Pancreas (tissue), 10 donors: ENCODE measurements around the gene SNX5. TPM values are rescaled to one million over a fixed set of nuclear protein-coding genes. Genes with fewer than 3 reads are reported as not detected.
A peak's percentile ranks its signal among the peaks of the same experiment; 100 is the strongest.

ENCODE experiments used
- ATAC-seq, 4 donors: fragments of 200-7000 bp; cut with Tn5 transposase; one replicate each; pipeline versions ENCODE4 v1.8.0 to v1.9.1; 2020; ENCODE audit warnings: mild to moderate bottlenecking in 4 of 4, moderate library complexity in 4 of 4
- DNase-seq, 6 donors: peaks; one replicate each; pipeline ENCODE4 v3.0.0-alpha.2; 2020
- FAIRE-seq: peaks from 2 replicates; lab custom pipeline; 2012; peaks lifted over from hg19 to GRCh38; lab: Jason Lieb, UNC
- H3K27ac ChIP-seq, 4 donors: fragments of 200-600 bp; sonication (generic); 1 replicate in 3 of 4; 2 replicates in 1 of 4; pipeline versions ENCODE4 v1.5.0 to v1.8.0; 2020
- H3K27me3 ChIP-seq, 4 donors: fragments of 200-600 bp; one replicate each; pipeline ENCODE4 v1.8.0; 2021
- H3K36me3 ChIP-seq, 3 donors: fragments of 200-600 bp; sonication (generic) in 1 of 3; one replicate each; pipeline versions ENCODE4 v1.5.0 to v1.8.0; 2020 to 2021
- H3K4me1 ChIP-seq, 3 donors: fragments of 200-600 bp; one replicate each; pipeline ENCODE4 v1.8.0; 2021
- H3K4me3 ChIP-seq, 4 donors: fragments of 200-600 bp; sonication (generic) in 2 of 4; one replicate each; pipeline versions ENCODE4 v1.5.0 to v1.8.0; 2020 to 2021
- H3K9me3 ChIP-seq, 4 donors: fragments of 200-600 bp; one replicate each; pipeline ENCODE4 v1.8.0; 2021
- CTCF ChIP-seq, 4 donors: fragments of 200-600 bp; sonication (generic) in 3 of 4; IDR thresholded peaks; one replicate each; pipeline versions ENCODE4 v1.5.0 to v1.8.0; 2021; ENCODE audit warnings: antibody characterized with exemption in 4 of 4
- WGBS, 2 donors: extraction: QIAGEN DNeasy Blood & Tissue Kit; methylation state at CpG; one replicate each; pipeline ENCODE4 v1.1.7; 2013; 5-methylcytosine and 5-hydroxymethylcytosine counted together
- intact Hi-C, 3 donors: fragments of 100-400 bp; cut with DNase I; formaldehyde crosslinking; loops; one replicate each; pipeline versions ENCODE4 v1.11.1 to v1.14.2; 2022
- polyA plus RNA-seq, 2 donors: library from polyadenylated mRNA; stranded (reverse); fragments of 200-250 nt; gene quantifications; one replicate each; pipeline ENCODE4 v1.2.3, GENCODE V29; 2013
- total RNA-seq, 6 donors: library from RNA; stranded (reverse); fragmentation: NEBNext Ultra II Directional in 4 of 6; extraction: Animal tissue kit (Norgen Biotek cat#: 25700) in 4 of 6; gene quantifications; one replicate each; pipeline versions ENCODE4 v1.2.1 to v1.2.4, GENCODE V29; 2021 to 2023
- donor health status: healthy with polysubstance abuse.
- donor health status: DM: no; HTN: no; CAD: no; lungs with moderate emphysema.
- donor health status: DM: no; HTN: no; CAD: no.
- donor health status: control.
- donor health status: control.
- donor health status: Bipolar disorder and iron deficiency.
- donor health status: DM: yes; HTN: yes; CAD: no.
- donor health status: DM: no; HTN: no; CAD: no.
- donor health status: DM: no; HTN: no; CAD: no.
- donor health status: DM: yes; HTN: yes; CAD: no.

SNX5 gene
- total and polyA plus RNA-seq, 8 donors: 20.5 to 38.4 (median 31.1) TPM

- intact Hi-C loops: no loop called here
- Histone ChIP-seq H3K36me3 (peaks cover 0 to 16% (median 3%) of the 10 kb centered on the region in 3 donors), H3K9me3 (no peaks in the 10 kb centered on the region), H3K27ac (no peak overlapping the region), H3K4me1 (peaks cover 0 to 11% (median 10%) of the 10 kb centered on the region in 3 donors), H3K27me3 (no peaks in the 10 kb centered on the region), H3K4me3 (no peak overlapping the region)
- ATAC-seq (no peak), FAIRE-seq (no peak), DNase-seq (no peak)
- WGBS, 2 donors: 67 to 76% methylated on average over 6 of the region's 6 CpGs
- TF ChIP-seq CTCF (IDR thresholded peaks at IDR 0.05): no peak
Measured at GRCh38 chr20:17940224-17940971, 28.2 kb downstream of the SNX5 start.

GRCh38 chr20:17939622-17940223 is 28.9 kb downstream of the SNX5 start:
- Histone ChIP-seq H3K27me3 (no peaks in the 10 kb centered on the region), H3K36me3 (peaks cover 0 to 10% (median 3%) of the 10 kb centered on the region in 3 donors), H3K9me3 (no peaks in the 10 kb centered on the region), H3K4me1 (peaks cover 0 to 11% (median 10%) of the 10 kb centered on the region in 3 donors), H3K27ac (no peak overlapping the region), H3K4me3 (no peak overlapping the region)
- no peak for TF ChIP-seq CTCF (IDR thresholded peaks at IDR 0.05)
- intact Hi-C loops: no loop called here
- DNase-seq: no peak
- 60 to 69% methylated on average over 7 of the region's 7 CpGs for WGBS, 2 donors
- ATAC-seq: no peak
- FAIRE-seq: no peak

DNA sequence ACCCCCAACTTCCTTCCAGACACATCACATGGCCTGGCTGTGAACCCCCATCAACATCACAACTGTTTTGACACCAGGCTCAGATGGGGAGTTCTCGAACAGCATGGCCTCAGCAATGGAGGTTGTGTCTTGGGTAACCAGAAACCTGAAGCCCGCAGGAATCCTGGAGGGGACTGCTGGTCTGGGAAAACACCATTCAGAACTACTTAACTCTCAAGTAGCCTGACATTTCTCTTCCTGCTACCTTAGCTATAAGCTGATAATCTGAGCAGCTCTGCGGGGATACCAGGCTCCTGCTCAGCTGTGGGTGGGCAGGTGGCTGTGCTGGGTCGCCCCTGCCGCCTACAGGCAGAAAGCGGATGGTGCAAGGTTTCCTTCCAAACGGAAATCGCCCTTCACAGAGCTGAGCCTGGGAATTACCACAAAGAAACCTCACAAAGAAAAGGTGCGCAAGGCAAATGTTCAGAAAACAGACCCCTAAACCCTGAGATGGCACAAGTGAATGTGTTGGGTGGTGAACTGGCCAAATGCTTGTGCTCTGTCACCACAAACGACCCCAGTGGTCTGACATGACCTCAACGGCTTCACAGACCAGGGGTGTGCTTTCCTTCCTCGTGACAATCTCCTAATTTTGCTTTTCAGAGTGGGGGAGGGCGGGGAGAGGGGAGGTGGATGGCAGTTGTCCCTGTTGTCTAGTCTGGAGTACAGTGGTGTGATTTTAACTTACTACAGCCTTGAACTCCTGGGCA is 29.5 kb downstream of the SNX5 start:
- intact Hi-C loops: no loop called here
- peak; percentile 49 to 81 (median 68) for DNase-seq
- Histone ChIP-seq H3K27ac (no peak overlapping the region), H3K4me1 (peaks cover 0 to 11% (median 10%) of the 10 kb centered on the region in 3 donors), H3K36me3 (peaks cover 0 to 9% (median 3%) of the 10 kb centered on the region in 3 donors), H3K27me3 (no peaks in the 10 kb centered on the region), H3K4me3 (no peak overlapping the region), H3K9me3 (no peaks in the 10 kb centered on the region)
- no peak for FAIRE-seq
- 19 to 24% methylated on average over 13 of the region's 13 CpGs for WGBS, 2 donors
- TF ChIP-seq CTCF (IDR thresholded peaks at IDR 0.05): peak; percentile 62 to 85 (median 80)
- peak; percentile 81 to 93 (median 92) for ATAC-seq

DNA sequence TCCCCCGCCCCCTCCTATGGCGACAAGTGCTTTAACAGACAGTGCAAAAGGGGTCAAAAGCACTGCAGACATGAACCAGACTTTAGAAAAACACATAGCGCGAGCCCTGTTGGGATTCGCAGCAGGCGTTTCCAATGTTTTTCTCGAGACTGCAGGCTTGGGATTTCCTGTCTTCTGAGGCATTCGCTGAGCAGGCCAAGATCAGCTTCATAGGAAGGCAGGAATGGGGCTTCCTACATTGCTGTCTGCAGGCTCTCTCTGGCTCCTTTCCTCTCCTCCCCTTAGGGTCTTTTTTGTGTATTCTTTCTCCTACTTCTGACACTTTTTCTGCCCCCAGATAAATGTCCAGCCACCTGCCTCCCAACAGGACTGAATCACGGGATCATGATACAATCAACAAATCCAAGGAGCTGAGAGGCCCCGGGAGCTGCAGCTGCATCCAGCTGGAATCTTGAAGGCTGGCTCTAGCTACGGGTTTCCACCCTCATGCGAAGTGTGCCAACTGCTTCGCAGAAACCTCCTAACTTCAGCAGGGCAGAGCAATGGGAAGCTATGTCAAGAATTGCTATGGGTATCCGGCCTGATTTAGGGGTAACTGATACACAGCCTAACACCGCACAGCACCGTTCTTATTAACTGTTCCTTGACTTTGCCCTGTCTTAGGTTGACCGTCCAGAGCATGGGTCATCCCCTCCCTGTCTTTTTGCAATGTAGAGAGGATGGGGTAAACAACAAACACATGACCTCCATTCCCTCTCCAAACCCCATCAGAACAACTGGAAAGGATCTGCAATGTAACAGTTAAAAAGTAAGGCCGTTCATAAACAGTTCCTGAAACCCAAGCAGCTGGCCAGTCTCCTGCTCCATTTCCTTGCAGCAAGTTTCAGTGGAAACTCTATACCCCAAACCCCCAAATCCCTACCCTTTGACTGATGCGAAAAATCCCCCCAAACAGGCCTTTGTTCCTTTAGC is 31.5 kb downstream of the SNX5 start:
- intact Hi-C loops: no loop called here
- H3K4me3 ChIP-seq: no peak overlapping the region
- H3K36me3 ChIP-seq: no peaks in the 10 kb centered on the region
- ATAC-seq: peak; percentile 43 to 63 (median 50)
- WGBS, 2 donors: 44% methylated on average over 19 of the region's 19 CpGs
- peak in 5 of 6 donors; percentile 36 to 49 (median 39) for DNase-seq
- no peaks in the 10 kb centered on the region for H3K9me3 ChIP-seq
- H3K4me1 ChIP-seq: peaks cover 7 to 16% (median 10%) of the 10 kb centered on the region in 3 donors
- H3K27me3 ChIP-seq: no peaks in the 10 kb centered on the region
- FAIRE-seq: no peak
- peak overlapping the region in 1 of 4 donors; percentile 18 for H3K27ac ChIP-seq
- TF ChIP-seq CTCF (IDR thresholded peaks at IDR 0.05): no peak
